ENCODE results near the gene TCAP.
"Not testable (repeated sequence)": the region's sequence is repeated elsewhere in the genome, so short reads cannot be mapped to it uniquely, and the experiment has no call there.

DNA sequence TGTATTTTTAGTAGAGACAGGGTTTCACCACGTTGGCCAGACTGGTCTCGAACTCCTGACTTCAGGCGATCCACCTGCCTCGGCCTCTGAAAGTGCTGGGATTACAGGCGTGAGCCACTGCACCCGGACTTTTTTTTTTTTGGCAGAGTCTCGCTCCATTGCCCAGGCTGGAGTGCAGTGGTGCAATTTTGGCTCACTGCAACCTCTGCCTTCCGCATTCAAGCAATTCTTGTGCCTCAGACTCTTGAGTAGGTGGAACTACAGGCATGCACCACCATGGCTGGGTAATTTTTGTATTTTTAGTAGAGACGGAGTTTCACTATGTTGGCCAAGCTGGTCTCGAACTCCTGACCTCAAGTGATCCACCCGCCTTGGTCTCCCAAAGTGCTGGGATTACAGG is 45.9 kb downstream of the TCAP start:
- TF ChIP-seq, protein P1, sequence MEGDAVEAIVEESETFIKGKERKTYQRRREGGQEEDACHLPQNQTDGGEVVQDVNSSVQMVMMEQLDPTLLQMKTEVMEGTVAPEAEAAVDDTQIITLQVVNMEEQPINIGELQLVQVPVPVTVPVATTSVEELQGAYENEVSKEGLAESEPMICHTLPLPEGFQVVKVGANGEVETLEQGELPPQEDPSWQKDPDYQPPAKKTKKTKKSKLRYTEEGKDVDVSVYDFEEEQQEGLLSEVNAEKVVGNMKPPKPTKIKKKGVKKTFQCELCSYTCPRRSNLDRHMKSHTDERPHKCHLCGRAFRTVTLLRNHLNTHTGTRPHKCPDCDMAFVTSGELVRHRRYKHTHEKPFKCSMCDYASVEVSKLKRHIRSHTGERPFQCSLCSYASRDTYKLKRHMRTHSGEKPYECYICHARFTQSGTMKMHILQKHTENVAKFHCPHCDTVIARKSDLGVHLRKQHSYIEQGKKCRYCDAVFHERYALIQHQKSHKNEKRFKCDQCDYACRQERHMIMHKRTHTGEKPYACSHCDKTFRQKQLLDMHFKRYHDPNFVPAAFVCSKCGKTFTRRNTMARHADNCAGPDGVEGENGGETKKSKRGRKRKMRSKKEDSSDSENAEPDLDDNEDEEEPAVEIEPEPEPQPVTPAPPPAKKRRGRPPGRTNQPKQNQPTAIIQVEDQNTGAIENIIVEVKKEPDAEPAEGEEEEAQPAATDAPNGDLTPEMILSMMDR (IDR thresholded peaks at IDR 0.05), result not testable (repeated sequence)
- TF ChIP-seq POLR2AphosphoS5 (IDR thresholded peaks at IDR 0.05; ENCODE audit: insufficient read depth in 1 of 2, low read depth in 1 of 2), result not testable (repeated sequence)

Measured in vagina (tissue), 2 donors.